CD4-positive, alpha-beta T cell treated with Interleukin-10 for 1 hour (primary cell): ENCODE results near the gene ASPG.

Experiments
- DNase-seq: peaks from one replicate; pipeline ENCODE4 v3.0.0-alpha.2; 2020

Gene ASPG

DNA sequence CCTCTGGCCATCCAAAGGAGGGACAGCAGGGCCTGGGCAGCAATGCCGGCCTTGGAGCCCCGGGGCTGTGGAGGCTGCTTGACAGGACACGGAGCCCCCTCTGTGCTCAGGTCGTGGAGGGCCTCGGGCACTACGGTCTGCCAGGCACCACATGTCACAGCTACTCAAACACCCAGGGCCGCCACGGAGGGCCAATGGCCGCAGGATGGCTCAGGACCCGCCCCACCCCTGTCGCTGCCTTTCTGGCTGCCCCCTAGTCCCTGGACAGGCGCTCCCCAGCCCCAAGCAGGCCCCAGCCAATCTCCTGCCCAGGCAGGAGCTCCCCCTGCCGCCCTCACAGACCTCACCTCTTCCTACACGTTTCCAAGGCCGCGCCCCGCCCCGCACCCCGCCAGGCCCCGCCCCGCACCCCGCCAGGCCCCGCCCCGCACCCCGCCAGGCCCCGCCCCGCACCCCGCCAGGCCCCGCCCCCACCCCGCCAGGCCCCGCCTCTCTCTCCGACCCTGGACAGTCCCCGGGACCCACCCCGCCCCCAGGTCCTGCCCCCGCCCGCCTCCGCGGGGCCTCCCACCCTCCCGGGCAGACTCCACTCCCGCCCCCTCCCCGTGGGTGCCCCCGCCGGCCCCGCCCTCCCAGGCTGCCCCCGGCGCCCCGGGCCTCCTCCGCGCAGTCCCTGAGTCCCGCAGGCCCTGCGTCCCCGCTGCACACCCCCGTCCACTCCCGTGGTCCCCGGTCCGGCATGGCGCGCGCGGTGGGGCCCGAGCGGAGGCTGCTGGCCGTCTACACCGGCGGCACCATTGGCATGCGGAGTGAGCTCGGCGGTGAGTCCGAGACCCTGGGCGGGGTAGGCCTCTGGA lies at the start of gene ASPG:
TSS of gene ASPG (plus strand) at position 669 of the 857 bp plus-strand sequence. CDS start at position 740, 71 bp downstream.
- peak; percentile 12 for DNase-seq

DNA sequence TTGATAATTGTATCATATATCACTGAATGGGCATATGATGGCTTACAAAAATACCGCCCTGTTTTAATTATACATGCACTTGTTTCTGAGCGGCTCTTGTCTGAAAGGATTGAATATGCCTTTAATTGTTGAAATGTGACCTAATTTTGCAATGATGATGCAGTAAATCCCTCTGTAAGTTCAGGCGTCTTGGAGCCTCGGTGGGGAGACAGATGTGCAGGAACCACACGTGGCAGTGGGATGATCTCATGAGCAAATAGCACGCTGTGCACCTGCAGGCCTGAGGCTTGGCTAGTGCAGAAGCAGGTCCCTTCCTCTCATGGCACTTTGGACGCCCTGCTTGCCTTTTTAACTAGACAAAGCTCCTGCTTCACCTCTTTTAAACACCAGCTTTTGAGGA lies 49.3 kb upstream of the ASPG start:
- no peak for DNase-seq

DNA sequence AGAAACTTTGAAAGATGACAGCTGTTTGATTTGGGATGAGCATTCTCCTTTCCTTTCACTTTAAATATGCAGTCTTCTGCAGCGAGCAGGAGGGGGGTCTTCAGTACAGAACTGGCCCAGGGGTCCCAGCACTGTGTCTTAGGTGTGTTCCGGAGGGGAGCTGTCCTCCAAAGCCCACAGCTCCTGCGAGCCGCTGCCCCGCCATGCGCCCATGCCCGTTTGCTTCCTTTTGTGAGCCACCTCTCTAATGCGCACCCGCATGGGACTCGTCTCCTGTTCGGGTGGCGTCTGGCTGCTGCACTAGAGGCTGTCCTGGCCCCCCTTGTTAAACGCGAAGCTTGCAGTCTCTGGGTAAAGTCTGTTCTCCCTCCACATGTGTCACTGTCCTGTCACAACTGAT lies 48.4 kb upstream of the ASPG start:
- DNase-seq = no peak

DNA sequence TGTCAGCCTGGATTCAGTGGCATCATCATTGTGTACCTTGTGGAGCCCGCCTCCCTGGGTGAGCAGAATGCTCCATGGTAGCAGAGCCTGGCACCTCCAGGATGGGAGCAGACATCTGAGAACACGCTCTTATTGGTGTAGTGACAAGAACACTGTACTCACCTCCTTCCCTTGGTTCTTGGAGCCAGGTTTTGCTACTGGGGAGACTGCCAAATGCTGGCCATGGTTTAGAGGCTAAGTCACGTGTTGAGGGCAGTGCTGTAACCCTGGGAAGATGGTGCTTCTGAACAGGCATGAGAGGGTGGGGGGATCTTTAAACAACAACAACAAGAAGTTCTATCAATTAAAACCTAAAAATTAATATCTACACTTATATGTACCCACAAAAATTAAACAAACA lies 47.6 kb upstream of the ASPG start:
- DNase-seq = no peak

DNA sequence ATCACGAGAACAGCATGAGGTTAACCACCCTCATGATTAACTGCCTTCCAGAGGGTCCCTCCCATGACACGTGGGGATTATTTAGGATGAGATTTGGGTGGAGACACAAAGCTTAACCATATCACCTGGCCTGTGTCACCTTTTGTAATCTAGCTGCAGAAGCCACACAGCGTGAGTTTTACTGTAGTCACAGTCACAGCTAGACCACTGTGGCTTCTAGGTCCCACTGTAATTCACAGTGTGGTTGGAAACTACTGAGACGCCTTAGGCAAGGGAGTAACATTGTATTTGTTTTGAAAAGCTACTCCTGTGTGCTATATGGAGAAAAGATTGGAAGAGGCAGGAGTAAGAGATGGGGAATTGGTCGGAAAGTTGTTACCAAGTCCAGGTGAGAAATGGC lies 46.3 kb upstream of the ASPG start:
- no peak for DNase-seq

DNA sequence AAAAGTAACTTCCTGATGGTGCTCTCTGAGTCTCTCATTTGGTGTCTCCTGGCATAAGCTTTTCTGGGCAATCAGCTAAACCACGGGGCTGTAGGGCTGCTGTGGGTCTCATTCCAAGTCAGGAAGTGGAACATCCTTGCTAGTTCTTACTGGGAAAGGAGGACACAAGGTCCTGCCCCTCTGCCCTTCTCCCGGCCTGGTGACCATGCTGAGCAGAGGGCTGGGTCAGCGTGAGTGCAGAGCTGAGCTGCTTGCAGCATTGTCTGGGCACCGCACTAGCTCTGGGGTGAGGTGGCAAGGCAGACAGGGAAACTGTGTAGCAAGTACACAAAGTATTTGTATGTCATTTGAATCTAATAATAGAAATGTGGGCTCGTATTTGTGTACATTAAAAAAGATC lies 45.0 kb upstream of the ASPG start:
- DNase-seq = no peak

DNA sequence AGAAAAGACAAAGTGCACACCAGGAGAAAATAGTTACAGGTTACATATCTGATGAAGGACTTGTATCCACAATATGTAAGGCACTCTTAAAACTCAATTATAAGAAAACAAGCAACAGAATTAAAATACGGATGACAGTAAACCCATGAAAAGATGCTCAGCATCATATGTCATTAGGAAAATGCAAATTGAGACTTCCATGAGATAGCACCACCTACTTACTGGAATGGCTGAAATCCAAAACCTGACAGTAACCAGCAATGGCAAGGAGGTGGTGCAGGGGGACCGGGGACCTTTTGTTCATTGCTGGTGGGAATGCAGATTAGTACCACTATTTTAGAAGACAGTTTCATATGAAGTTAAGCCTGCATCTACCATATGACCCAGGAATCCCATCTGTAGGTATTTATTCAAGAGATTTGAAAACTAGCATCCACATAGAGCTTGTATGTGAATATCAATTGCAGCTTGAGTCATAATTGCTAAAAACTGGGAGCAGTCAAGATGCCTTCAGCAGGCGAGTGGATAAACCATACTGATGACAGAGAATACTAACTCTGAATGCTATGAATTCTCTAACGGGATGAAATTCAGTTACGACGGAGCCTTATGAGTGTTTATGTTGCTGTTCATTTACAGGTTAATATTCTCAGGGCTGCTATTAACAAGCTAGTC lies 43.9 kb upstream of the ASPG start:
- DNase-seq = no peak

DNA sequence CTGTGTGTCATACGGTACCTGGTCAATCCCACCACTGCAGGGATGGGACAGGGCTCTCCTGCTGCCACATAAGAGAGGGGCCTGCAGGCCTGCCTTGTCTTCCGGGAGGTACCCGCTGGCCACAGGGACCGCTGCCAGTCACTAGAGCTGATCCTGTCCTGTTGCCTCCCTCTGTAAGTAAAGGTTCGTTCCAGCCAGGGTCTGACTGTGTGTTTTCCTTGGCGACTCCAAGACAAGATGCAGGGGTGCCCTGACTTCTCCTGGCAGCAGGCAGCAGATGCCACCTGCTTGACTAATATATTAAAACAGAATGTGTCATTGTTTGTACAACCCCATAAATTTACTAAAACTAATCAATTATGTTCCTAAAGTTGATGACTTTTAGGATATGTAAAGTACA lies 41.5 kb upstream of the ASPG start:
- DNase-seq = no peak

DNA sequence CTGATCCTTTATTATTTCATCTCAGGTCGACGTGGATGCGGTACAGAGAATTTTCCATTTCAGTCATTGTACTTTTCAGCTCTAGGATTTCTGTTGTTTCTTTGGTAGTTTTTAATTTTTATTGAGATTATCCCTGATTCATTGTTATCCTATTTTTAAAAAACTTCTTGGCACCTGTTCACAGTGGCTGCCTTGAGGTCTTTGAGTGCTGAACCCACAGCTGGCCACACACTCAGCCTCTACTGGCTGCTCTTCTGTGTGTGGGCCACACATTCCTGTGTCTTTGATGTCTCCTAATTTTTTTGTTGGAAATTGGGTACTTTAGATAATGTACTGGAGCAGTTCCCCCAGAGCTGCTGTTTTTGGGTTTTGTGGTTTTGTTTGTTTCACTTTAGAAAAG lies 37.7 kb upstream of the ASPG start:
- no peak for DNase-seq

DNA sequence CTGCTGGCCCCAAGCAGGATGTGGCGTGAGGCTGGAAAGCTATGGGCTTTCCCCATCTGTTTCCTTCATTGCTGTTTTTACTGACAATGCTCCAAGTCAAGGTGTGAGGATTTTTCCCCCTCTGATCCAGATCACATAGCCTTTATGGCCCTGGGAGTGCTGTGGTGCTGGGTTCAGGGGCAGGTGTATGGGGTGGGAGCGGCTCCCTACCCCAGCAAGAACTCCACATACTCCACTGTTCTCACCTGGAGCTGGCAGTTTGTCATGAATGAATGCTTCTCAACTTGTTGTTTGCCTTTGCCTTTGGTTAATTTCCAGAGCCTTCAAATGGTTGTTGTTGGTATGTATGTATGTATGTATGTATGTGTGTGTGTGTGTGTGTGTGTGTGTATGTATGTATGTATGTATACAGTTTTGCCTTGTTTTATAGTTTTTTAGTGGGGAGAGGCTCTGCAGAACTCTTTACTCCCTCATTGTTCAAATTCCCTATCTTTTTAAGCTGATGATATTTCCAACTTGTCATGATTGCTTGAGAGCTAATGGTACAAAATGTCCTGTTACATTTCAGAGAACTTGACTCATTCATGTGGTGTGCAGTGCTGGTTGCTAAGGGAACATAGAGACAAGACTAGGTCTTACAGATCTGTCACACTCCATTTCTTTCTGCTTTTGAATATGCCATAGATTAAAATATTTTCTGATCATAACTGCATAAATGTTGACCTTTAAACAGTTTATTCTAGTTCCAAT lies 36.6 kb upstream of the ASPG start:
- DNase-seq = no peak

DNA sequence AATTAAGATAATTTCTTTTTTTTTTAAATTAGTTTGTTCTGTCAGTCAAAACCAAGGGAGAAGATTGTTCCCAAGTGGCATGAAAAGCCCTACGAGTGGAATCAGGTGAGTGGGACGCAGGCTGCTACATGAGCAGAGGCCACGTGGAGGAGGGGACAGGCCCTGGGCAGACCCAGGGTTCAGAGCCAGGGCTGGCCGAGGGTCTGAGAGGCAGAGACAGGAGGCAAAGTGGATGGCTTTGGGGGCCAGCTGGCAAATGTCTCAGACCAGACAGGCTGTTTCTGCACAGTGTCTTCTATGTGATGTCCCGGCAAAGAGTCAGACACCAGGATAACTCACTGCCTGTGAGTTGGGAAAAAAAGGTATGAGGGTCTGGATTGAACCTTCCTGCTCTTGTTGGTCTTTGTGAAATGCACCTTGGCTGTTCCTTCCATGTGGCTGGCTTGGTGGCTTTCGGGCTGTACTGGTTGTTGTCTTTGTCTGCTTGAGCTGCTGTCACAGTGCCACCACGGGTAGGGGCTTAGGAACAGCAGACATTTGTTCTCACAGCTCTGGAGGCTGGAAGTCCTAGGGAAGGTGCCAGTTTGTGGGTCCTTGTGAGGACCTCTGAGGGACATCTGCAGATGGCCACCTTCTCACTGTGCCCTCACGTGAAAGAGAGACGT lies 35.8 kb upstream of the ASPG start:
- DNase-seq = no peak

DNA sequence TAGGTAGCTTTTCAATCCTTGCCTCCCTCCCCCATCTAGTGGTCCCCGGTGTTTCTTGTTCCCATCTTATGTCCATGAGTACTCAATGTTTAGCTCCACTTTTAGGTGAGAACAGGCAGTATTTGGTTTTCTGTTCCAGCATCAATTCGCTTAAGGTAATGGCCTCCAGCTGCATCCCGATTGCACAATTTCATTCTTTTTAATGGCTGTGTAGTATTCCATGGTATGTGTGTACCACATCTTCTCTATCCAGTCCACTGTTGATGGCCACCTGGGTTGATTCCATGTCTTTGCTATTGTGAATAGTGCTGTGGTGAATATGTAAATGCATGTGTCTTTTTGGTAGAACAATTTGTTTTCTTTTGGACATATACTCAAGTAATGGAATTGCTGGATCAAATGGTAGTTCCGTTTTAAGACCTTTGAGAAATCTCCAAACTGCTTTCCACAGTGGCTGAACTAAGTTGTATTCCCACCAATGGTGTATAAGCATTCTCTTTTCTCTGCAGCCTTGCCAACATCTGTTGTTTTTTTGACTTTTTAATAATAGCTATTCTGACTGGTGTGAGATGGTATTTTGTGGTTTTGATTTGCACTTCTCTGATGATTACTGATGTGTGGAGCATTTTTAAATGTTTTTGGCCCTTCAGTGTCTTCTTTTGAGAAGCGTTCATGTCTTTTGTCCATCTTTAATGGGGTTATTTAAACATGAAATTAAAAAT lies 34.2 kb upstream of the ASPG start:
- no peak for DNase-seq

DNA sequence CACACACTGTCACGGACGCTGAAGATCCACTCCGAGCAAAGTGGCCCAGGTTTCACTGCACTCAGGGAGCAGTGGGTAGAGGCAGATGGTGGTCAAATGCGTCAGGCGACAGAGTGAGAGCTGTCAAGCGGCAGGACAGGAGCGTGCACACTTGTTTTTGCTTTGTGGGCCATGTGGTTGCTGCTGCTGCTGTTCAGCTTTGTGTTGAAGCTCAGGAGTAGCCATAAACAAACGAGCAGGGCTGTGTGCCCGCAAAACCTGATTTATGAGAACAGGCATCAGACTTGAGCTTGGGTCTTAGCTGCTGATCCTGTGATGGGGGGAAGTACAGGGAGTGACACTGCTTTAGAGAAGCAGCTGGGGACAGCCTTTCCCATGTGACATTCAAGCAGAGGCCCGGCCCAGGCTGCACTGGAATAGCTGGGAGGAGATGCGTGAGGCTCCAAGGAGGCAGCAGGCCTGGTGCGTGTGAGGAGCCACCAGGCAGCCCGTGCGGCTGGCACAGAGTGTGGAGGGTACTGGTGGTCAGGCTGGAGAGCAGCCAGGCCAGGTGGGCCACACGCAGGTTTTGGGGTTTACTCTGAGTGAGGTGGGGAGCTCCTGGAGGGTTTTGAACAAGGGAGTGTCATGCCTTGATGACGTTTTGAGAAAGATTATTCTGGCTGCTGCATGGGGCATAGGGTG lies 31.1 kb upstream of the ASPG start:
- DNase-seq = no peak

DNA sequence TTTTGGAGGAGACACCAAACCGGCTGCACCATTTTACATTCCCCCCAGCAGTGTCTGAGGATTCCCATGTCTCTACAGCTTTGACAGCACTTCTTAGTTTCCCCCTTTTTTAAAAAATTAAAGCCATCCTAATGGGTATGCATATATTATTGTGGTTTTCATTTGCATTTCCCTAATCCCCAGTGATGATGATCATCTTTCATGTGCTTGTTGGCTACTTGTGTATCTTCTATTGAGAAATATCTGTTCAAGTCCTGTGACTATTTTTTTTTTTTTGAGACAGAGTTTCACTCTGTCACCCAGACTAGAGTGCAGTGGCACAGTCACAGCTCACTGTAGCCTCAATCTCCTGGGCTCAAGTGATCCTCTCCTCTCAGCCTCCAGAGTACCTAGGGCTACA lies 23.2 kb upstream of the ASPG start:
- DNase-seq = no peak

DNA sequence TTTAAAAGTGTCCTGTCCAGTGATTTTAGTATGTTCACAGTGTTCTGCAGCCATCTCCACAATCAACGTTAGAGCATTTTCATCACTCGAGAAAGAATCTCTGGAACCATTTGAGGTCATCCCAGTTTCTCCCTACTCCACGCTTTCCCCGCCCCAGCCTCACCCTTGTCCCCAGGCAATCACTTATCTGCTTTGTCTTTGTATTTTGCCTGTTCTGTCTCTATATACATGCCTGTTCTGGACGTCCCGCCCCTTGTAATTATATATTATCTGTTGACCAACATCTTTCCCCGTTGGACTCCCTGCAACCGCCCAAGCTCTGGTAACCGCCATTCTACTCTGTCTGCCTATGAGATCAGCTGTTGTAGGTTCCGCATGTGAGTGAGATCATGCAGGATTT lies 21.5 kb upstream of the ASPG start:
- DNase-seq = no peak

DNA sequence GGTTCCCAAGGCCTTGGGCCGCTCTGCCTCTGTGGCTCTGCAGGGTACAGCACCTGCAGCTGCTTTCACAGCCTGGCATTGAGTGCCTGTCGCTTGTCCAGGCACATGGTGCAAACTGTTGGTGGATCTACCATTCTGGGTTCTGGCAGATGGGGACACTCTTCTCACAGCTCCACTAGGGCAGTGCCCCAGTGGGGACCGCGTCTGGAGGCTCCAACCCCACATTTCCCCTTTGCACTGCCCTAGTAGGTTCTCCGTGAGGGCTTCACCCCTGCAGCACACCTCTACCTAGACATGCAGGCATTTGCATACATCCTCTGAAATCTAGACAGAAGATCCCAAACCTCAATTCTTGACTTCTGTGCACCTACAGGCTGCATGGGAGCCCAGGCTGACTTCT lies 19.2 kb upstream of the ASPG start:
- DNase-seq = no peak

DNA sequence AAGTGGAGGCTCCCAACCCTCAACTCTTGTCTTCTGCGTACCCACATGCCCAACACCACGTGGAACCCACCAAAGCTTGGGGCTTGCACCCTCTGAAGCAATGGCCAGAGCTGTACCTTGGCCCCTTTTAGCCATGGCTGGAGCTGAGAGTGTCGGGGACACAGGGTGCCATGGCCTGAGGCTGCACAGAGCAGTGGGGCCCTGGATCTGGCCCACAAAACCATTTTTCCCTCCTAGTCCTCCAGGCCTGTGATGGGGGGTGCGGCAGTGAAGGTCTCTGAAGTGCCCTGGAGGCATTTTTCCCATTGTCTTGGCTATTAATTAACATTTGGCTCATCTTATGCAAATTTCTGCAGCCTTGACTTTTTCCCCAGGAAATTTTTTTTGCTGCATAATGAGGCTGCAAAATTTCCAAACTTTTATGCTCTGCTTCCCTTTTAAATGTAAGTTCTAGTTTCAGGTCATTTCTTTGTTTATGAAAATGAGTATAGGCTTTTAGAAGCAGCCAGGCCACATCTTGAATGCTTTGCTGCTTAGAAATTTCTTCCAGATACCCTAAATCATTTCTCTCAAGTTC lies 18.7 kb upstream of the ASPG start:
- no peak for DNase-seq

DNA sequence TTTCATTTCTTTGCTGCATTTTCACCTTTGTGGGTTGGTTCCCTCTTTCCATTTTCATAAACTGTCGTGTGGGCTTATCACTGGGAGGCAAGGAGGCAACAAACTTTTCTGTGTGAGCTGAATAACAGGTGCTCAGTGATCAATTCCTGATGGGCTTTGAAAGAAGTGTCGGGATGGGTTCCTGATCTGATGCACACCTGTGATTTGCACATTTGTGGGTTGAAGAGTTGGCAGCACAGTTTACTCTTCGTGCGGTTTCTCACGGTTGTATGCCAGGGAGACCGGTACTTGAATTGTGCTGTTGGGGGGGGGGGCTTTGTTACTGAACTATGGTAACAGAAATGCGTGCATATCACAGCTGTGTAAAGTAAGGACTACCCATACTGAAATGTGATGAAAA lies 16.0 kb upstream of the ASPG start:
- no peak for DNase-seq

DNA sequence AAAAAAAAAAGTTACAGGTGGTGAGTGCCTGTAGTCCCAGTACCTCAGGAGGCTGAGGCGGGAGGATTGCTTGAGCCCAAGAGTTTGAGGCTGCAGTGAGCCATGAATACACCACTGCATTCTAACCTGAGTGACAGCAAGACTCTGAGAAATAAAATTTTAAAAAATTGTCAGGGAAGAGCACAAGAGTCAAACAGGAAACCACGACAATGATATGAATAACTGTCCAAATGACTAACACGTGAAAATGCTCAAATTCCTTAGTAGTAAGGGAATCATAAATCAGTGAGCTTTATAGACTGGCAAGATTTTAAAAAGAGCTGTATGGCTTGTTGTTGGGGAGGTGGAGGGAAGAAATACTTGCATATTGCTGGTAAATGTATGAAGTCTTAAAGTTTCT lies 12.9 kb upstream of the ASPG start:
- DNase-seq = no peak

DNA sequence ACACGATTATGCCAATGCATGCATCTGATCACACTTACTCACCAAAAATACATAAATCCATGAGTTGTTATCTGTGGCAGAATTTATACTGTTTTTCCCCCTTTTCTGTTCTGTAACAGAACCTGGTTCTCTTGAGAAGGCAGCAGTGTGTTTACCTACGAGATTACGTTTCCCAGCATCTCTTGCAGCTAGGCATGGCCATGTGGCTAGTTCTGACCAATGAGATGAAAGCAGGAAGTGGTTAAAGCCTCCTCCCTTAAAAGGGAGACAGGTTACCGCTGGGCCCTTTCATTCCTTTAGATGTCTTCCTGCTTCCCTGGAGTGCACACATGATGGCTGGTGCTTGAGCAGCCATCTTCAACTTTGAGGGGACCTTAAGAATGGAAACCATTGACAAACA lies 11.7 kb upstream of the ASPG start:
- no peak for DNase-seq

DNA sequence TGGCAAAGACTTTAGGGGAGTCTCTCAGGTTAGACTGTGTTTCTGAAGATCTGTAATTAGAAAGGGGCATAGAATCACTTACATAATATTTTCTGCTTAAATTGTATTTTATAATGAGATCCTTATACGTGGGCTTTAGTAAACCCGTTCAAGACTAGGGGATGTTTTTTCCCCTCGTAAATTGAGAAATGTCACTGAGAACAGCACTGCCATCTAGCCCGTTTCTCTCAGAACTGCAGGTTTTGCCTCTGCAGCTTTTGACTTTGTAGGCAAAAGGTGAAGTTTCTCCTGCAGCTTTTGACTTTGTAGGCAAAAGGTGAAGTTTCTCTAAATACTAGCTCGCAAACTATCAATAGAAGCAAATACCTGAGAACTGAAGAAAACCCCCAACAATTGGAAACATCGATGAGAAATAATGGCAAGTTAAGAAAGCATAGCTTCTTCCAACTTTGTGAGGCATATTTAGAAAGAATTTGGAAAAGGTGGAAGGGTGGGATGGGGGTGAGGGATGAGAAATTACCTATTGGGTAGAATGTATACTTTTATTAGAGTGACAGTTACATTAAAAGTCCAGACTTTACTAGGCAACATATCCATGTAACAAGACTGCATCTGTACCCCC lies 9.9 kb upstream of the ASPG start:
- DNase-seq = no peak
